Stimulated activated CD8-positive, alpha-beta memory T cell treated with anti-CD3 and anti-CD28 coated beads, Interleukin-4, amount 100 ng/mL, for 24 hours (primary cell): ENCODE measurements around the gene MEGF6.

Source experiments
- DNase-seq: peaks from one replicate; pipeline ENCODE4 v3.0.0-alpha.2; 2020; ENCODE audit warnings: low read depth

MEGF6 gene

DNA sequence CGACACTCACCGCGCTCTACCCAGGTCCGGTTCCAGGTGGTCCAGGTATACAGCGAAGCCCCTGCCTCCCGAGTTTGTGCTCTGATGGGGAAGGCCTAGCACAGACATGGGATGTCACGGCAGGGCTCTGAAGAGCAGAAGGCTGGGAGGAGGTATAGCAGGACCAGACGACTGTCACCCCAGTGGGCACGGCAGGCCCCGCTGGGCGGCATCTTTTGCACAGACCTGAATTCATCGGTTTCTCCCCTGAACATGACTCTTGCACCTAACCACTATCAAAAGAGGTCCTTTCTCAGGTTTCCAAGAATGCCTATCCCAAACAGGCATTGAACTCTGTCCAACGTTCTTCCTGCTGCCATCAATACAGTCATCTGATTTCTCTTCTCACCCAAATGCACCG, 126.3 kb downstream of the MEGF6 start:
- DNase-seq, result no peak

DNA sequence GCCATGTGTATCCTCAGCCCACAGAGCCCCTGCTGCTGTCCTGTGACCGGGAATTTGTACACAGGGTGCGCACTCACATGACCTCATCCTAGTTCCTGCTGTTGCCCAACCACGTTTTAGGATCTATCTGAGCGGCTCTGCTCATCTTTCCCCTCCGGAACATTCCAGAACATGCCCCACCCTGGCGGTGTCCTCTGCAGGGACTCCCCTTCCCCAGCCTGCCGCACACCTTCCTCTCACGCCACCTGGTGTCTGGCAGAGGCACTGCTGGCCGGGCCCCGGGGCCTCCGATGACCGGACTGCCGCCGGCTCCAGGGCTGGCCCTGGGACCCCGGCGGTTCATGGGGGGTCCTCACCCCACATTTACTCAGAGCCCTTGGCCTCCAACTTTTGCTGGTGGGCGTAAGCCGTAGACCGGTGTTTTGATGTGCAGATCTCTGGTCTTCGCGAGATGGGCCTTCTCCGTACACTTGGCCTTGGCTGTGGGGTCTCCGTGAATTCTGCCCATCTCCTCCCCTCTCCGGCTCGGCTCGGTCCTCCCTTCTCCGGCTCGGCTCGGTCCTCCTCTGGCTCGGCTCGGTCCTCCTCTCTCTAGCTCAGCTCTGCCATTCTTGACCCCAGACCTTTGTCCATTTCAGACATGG, 127.4 kb downstream of the MEGF6 start:
- peak; percentile 19 for DNase-seq

DNA sequence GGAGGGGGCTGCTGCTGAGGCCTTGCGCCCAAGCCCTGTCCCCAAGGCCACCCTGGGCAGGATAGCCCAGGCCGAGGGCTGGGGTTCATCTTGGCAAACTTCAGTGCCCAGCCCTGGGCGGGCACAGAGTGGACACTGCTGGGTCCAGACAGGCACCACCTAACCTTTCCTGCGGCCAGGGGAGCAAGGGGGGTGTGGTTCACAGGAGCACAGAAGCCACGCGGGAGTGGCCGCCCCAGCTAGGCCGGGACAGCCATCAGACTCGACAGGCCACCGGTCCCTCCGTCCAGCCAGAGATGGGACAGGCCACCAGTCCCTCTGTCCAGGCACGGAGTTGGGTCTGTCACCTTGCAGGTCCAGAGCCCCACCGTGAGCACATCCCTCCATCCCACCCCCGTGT, 127.9 kb downstream of the MEGF6 start:
- no peak for DNase-seq

DNA sequence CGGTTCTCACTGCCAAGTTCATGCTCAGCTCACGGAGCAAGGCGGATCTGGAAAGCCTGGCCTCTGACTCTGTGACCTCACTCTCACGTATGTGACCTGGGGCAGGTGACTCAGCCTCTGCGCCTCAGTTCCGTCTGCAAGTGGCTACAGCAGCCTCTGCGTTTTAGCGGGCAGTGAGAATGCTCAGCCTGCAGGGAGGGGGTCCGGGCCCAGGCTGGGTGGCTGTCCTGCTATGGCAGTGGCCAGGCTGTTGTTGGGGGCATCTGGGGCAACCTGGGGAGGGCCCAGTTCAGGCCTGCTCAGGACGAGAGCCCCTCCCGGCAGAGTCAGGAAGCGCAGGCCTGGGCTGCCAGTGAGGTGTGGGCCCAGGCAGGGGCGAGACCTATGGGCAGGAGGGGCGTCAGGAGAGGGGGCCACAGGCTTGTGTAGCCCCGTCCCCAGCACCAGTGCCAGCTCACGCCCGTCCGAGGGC, 128.9 kb downstream of the MEGF6 start:
- no peak for DNase-seq

DNA sequence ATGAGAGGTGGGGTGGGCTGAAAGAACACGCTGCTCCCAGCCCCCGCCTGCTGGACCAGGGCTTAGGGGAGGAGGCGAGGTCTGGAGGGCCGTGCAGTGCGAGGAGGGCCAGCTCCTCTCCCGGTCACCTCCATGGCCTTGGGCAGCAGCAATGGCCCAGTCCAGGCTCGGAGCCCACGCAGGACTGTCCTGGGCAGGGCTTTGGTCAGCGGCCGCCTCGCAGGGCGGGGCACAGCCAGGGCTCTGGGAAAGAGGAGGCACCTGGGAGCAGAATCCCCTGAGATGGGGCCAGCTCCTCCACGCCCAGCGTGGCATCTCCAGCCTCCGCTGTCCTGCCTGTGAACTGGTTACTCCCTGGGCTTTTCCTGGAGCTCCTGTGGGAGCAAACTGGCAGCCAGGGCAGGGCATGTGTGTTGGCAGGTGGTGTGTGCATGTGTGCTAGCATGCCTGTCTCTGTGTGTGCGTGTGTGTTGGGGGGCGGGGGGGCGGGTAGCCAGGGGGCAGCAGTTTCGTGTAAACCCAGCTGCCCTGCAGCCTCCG, 129.4 kb downstream of the MEGF6 start:
- no peak for DNase-seq

DNA sequence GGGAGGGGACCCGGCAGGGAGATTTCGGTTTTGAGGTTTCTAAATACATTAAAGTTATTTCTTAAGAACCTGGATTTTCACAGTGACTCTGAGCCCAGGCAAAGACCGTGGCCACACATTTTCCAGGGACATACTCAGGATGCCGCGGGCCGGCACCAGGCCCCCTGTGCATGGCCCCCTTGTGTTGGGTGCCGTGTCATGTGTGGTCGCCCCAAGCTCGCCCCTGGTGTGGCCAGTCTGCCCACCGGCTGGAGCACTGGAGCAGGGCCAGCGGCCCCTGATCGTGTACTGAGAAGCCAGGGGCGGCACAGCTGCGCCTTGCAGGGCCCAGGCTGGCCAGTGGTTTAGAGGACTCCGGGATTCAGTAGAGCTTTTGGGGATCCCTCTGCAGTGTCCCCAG, 130.3 kb downstream of the MEGF6 start:
- no peak for DNase-seq

DNA sequence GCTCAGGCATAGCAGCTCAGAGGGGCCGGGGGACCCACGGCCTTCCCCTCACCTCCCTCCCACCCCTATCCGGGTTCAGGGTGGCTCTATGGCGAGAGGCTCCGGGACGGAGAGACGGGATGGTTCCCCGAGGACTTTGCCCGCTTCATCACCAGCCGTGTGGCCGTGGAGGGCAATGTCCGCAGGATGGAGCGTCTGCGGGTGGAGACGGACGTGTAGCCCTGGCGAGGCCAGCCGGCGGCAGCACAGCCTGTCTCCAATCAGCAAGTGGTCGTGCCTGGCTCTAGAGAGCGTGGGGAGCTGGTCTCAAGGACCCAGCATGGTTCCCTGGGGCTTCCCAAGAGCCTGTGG, 131.0 kb downstream of the MEGF6 start:
- no peak for DNase-seq

DNA sequence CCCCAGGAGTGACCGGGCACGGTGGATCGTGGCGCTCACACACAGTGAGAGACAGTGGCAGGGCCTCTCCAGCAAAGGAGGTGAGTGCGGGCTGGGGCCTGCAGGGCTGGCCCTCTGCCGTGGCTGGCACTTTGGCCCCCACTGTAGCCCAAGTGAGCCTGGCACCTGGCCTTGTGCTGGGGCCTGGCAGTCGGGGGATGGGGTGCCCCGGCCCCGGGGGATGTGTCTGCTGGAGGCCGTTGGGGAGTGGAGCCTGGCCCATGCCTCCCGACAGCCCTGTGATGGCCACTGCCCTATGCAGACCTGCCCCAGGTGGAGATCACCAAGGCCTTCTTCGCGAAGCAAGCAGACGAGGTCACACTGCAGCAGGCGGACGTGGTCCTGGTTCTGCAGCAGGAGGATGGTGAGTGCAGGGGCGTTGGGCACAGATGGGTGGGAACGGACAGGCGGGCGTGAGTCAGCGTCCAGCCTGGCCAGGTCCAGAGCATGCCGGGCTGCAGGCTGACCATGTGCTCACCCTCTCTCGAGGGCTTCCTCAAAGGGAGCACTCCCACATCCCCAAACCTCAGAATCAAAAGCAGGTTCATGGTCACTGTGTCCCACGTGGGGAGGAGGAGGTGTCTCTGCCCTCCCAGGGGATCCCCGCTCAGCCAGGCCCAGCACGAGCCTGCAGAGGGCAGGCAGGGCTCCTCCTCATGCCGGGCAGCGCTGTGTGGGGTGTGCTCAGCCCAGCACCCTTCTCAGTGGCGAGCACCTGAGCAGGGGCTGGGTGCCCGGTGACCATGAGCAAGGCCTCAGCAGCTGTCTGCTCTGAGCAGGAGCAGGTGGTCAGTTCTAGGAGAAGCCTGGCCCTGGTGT, 131.6 kb downstream of the MEGF6 start:
- DNase-seq, result no peak

DNA sequence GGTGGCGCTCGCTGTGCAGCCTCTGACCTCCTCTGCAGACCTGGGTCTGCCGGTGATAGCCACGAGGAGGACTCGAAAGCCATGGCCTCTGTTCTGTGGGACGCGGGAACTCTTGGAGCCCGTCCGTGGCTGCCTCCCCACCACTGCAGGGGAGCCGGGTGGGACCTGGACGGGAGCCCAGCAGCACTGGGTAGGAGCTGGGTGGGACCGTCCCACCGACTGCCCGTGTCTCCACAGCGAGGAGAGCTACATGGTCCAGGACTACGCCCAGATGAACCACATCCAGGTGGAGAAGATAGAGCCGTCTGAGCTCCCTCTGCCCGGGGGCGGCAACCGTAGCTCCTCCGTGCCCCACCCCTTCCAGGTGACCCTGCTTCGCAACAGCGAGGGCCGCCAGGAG, 133.1 kb downstream of the MEGF6 start:
- DNase-seq, result no peak

DNA sequence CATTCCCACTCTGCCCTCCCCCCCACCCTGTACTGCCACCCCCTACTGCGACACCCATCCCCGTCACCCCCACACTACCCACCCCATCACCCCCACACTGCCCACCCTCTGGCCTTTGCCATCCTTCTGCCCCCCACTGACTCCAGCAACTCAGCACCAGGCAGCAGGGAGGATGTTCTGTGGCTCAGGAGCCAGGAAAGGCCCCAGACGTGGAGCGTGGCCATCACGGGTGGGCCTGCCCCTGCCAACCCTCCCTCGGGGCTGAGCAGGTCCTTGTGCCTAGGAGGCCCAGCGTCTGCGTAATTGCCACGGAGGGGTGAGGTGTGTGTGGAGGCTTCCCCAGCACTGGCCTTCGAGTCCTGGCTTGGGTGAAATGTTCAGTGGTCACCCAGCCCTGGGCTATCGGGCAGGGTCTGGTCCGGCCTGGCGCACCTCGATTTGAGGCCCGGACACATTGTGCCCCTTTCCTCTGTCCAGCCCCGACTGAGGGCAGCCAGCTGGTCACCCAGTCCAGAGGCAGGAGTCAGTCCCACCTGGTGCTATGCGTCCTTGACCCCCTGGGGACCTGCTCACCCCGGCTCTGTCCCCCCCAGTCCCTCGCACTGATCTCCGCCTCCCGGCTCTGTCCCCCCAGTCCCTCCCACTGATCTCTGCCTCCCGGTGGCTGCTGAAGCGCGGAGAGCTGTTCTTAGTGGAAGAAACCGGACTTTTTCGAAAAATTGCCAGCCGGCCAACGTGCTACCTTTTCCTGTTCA, 133.9 kb downstream of the MEGF6 start:
- no peak for DNase-seq

DNA sequence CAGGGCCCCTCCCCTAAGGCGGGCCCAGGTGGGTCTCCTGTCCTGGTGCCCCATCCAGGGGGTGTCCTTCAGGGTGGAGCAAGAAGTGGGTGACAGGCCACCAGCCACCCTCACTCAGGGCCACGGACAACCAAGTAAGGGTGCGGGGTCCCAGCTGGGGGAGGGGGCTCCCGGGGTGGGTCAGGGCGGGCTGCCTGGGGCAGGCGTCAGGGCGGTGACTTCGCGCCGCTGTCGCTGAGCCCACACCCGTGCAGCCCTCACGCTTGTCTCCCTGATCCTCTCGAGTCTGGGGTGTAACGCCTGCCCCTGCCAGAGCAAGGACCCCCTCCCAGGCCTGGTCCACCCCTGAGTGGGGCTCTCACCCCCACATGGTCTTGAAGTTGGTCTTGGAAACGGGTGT, 134.6 kb downstream of the MEGF6 start:
- DNase-seq, result no peak

DNA sequence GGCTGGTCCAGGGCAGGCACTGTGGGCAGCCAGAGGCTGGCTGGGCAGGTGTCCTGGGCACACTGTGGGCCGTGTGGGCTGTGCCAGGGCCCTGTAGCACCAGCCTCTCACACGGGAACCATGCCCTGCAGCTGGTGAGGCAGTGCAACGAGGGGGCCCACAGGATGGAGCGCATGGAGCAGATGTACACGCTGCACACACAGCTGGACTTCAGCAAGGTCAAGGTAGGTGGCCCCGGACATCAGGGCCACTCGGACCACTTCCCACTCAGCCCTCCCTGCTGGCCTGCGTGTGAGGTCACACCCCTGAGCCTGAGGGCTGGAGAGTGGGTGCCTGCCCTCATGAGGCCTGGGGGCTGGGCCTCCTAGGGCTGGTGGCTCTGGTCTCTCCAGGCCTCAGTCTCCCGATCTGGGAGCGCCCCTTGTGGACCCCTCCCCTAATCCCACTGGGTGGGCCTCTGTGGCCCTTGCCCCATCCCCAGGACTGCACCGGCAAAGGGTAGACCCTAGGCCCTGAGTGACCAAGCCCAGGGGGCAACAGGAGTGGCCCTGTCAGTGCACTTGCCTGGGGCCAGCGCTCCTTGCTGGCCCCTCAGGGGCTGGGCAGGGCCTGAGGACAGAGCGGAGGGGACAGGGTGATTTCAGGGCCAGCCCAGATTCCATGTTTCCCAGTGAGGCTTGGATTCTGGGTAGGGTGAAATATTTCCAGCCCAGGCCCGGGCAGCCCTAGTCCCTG, 135.3 kb downstream of the MEGF6 start:
- DNase-seq, result no peak

DNA sequence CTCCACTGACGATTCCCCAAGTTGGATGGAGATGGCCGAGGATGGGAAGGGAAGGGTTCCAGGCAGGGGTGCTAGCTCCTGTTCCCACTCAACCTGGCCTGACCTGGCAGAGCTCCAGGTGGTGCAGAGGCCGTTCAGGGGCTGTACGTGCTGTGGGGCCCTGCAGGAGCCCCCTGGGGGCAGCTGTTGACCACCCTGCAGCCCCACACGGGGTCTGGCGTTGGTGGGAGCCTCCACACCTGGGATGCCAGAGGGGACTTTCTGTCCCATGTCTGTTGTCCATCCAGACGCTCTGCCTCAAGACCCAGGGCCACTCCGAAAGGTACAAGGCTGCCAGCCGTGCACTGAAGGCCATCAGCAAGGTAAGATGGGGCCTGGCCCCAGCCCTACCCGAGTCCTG, 136.9 kb downstream of the MEGF6 start:
- no peak for DNase-seq

DNA sequence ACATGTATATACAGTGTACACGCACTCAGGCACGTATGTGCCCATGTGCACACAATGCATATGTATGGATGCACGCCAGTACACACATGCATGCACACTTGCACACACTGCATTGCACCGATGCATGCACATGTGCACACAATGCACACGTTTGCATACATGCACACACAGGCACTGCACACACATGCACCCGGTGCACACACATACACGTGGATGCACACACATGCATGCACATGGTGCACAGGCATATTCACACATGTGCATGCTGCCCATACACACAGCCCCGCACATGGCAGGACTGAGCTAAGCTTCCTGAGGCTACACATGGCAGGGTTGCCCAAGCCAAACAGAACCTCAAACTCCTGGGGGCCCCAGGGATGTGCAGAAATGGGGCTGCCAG, 137.3 kb downstream of the MEGF6 start:
- no peak for DNase-seq

DNA sequence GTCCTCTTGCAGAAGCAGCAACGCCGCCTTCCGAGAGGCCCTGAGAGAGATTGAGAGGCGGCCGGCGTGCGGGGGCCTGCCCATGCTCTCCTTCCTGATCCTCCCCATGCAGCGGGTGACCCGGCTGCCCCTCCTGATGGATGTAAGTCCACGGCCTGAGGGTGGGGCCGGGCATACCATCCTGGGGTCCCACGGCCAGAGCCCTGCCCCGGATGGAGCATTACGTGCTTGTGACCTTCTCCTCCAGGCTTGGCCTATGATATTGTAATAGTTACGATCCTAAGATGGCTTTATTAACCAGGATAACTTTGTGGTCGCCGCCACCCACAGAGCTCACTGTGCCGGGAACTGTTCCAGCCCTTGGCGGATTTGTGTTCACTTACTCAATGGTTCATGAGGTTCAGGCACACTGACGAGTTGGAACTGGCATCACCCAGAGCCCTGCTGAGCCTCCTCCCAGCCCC, 137.9 kb downstream of the MEGF6 start:
- no peak for DNase-seq

DNA sequence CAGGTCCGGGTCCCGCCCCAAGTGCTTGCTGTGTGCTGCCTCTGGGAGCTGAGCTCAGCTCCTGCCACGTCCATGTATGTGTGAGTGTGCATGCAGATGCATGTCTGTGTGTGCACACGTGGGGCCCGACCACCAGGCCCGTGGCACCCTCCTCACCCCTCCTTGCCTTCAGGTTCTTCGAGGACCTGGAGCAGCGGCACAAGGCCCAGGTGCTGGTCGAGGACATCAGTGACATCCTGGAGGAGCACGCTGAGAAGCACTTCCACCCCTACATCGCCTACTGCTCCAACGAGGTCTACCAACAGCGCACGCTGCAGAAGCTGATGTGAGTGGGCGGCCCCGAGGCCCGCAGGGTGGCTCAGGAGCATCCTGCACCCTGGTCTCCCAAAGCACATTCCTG, 138.4 kb downstream of the MEGF6 start:
- no peak for DNase-seq

DNA sequence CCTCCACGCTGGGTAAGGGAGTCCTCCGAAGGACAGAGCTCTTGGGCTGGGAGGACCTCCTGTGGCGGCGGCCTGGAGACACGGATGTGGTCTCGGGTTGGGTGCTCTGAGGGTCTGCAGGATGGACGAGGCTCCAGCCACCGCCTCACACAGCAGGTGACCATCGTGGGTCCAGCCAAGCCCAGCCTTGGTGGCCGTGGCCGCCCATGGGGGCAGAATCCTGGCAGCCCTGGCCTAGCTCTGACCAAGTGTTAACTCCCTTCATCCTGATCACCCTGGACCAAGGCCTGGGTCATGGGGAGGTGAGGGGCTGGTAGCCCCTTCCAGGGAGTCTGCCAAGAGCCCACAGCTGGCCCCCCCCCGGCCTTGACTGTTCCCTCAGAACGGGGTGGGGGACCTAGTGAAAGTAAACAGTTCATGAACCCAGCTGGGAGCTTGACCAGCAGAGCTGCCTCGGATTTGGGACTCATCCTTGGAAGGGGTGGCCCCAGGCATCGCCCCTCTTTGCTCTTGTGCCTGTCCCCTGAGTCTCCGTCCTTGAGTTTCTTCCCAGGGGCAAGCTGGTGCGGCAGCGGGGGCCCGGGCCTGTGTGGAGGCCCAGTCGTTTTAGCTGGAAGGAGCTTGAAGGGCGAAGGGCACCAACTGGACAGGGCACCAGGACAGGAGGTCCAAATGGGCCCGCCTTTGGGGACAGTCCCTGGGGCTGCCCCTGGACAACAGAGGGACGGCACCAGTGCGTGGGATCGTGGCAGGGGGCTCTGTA, 139.0 kb downstream of the MEGF6 start:
- DNase-seq, result no peak

DNA sequence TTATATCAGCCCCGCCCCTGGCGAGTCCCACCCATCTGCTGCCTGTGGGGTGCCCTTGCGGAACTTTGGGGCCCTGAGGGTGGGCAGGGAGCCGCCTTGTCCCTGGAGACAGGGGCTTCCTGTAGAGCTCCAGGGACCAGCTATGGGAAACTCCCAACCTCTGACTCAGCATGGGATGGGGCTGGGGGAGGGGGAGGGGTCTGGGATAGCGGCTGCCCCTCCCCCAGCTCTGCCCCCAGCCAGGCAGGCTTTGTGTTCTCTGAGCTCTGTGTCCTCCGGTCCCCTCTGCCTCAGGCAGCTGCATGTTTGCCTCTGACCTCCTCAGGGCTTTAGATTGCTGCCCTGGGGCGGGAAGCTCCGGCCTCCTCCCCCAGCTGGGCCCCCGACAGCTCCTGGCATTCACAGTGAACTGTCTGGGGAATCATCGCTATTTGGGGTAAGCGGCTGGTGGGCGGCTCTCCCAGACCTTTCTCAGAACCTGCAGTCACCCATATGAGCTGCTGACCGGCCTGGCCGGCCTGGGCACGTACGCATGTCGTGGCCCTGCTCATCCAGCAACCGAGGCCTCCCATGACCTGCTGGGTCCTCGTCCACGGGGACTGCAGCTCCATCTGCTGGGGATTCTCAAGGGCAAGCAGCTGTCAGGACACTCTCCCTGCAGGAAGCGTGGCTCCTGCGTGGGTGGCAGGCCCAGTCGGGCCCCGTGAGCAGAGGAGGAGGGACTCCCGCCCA, 139.8 kb downstream of the MEGF6 start:
- DNase-seq, result no peak

DNA sequence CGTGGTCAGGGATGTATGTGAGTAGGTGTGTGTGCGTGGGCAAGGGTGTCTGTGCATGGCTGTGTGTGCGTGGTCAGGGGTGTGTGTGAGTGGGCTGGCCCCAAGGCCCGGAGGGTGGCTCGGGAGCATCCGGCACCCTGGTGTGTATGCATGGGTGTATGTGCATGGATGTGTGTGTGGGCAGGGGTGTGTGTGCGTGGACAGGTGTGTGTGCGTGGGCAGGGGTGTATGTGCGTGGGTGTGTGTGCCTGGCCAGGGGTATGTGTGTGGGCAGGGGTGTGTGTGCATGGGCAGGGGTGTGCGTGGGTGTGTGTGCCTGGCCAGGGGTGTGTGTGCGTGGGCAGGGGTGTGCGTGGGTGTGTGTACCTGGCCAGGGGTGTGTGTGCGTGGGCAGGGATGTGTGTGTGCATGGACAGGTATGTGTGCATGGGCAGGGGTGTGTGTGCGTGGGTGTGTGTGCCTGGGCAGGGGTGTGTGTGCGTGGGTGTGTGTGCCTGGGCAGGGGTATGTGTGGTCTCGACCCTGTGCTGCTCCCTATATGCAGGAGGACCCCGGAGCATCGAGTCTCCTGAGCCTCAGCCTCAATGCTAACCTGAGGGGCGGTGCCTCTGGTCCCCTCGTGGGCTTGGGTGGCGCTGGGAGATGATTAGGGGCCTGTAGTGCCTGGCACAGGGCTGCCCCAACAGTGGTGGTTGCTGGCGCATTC, 140.5 kb downstream of the MEGF6 start:
- no peak for DNase-seq
